K562 (cell line): ENCODE measurements around the gene CPNE2. TPM values are rescaled to one million over a fixed set of nuclear protein-coding genes. Genes with fewer than 3 reads are reported as not detected.

Experiments used
- THRAP3 ChIP-seq: fragments of 450-650 bp; IDR thresholded peaks from 2 replicates; pipeline ENCODE4 v1.6.1; 2016; ENCODE audit warnings: mild to moderate bottlenecking, inconsistent platforms, borderline replicate concordance
- ZHX1 ChIP-seq: fragments of 150-350 bp; conservative IDR thresholded peaks from 2 replicates; pipeline ENCODE4 v1.6.1; 2014; ENCODE audit warnings: low read length
- ZNF41 ChIP-seq: fragments of 250-450 bp; sonication (Bioruptor Pico); conservative IDR thresholded peaks from 2 replicates; pipeline ENCODE4 v1.4.0; 2020; ENCODE audit warnings: mild to moderate bottlenecking
- polyA plus RNA-seq, 8 experiments: library from polyadenylated mRNA; depleted of rRNA in 4 of 8; stranded (reverse) in 5 of 8; unstranded in 3 of 8; fragments of >200 nt; fragmentation: Nextera tagmentation in 2 of 8; fragmentation: Illumina TruSeq in 1 of 8; extraction: Ambion mirVana in 2 of 8; extraction: Trizol in 1 of 8; gene quantifications; 2 replicates each; pipeline versions ENCODE4 v1.2.1 to v1.2.3, GENCODE V29; 2011 to 2014; ENCODE audit warnings: inconsistent platforms in 1 of 8, missing spikeins in 1 of 8
- total RNA-seq, 7 experiments: library from RNA; depleted of rRNA in 6 of 7; stranded (reverse); fragments of >200 nt in 6 of 7; fragmentation: Illumina TruSeq in 2 of 7; extraction: Trizol in 2 of 7; gene quantifications; 2 replicates each; pipeline versions ENCODE4 v1.2.1 to v1.2.3, GENCODE V29; 2011 to 2021; ENCODE audit warnings: low replicate concordance in 1 of 7
- TF ChIP-seq, protein P1 (sequence below): fragments of 450-650 bp; IDR thresholded peaks from 2 replicates; pipeline ENCODE4 v1.6.1; 2016; ENCODE audit warnings: low read depth

CPNE2 gene
- total and polyA plus RNA-seq, 9 of the 15 experiments (the other 6 are each of a cell fraction or from before 2014, with no cell fraction given), result 3.0 to 13.9 (median 8.6) TPM

DNA sequence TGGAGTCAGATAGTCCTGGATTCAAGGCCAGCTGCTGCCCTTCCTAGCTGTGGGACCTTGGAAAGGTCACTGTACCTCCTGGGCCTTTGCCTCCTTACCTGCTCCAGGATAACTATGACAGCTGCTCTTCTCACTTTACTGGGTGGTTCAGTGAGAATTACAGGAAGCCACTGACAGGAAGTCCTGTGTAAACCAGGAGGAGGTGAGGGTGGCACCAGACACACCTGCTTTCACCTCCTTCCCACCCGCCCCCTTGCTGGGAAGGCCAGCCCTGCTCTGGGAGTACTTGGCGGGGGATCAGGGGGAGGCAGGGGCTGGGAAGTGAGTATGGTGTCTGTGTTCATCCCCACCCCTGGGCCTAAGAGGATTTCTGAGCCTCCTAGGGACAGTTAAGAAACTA is 42.6 kb downstream of the CPNE2 start (continued):
- TF ChIP-seq, protein P1, sequence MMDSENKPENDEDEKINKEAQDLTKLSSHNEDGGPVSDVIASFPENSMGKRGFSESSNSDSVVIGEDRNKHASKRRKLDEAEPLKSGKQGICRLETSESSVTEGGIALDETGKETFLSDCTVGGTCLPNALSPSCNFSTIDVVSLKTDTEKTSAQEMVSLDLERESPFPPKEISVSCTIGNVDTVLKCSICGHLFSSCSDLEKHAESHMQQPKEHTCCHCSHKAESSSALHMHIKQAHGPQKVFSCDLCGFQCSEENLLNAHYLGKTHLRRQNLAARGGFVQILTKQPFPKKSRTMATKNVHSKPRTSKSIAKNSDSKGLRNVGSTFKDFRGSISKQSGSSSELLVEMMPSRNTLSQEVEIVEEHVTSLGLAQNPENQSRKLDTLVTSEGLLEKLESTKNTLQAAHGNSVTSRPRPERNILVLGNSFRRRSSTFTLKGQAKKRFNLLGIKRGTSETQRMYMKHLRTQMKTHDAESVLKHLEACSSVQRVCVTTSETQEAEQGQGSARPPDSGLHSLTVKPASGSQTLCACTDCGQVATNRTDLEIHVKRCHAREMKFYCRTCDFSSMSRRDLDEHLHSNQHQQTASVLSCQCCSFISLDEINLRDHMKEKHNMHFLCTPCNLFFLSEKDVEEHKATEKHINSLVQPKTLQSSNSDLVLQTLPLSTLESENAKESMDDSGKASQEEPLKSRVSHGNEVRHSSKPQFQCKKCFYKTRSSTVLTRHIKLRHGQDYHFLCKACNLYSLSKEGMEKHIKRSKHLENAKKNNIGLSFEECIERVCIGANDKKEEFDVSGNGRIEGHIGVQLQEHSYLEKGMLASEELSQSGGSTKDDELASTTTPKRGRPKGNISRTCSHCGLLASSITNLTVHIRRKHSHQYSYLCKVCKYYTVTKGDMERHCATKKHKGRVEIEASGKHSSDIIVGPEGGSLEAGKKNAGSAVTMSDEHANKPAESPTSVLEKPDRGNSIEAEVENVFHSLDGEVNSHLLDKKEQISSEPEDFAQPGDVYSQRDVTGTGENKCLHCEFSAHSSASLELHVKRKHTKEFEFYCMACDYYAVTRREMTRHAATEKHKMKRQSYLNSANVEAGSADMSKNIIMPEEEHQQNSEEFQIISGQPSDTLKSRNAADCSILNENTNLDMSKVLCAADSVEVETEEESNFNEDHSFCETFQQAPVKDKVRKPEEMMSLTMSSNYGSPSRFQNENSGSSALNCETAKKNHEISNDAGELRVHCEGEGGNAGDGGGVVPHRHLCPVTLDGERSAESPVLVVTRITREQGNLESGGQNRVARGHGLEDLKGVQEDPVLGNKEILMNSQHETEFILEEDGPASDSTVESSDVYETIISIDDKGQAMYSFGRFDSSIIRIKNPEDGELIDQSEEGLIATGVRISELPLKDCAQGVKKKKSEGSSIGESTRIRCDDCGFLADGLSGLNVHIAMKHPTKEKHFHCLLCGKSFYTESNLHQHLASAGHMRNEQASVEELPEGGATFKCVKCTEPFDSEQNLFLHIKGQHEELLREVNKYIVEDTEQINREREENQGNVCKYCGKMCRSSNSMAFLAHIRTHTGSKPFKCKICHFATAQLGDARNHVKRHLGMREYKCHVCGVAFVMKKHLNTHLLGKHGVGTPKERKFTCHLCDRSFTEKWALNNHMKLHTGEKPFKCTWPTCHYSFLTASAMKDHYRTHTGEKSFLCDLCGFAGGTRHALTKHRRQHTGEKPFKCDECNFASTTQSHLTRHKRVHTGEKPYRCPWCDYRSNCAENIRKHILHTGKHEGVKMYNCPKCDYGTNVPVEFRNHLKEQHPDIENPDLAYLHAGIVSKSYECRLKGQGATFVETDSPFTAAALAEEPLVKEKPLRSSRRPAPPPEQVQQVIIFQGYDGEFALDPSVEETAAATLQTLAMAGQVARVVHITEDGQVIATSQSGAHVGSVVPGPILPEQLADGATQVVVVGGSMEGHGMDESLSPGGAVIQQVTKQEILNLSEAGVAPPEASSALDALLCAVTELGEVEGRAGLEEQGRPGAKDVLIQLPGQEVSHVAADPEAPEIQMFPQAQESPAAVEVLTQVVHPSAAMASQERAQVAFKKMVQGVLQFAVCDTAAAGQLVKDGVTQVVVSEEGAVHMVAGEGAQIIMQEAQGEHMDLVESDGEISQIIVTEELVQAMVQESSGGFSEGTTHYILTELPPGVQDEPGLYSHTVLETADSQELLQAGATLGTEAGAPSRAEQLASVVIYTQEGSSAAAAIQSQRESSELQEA, result no peak
- TF ChIP-seq THRAP3 (no peak), ZHX1 (no peak), ZNF41 (CRISPR knock-in tag) (no peak)
